Kidney (tissue), 14 donors: Measurements from ENCODE around the gene ATP11C. TPM values are rescaled to one million over a fixed set of nuclear protein-coding genes. Genes with fewer than 3 reads are reported as not detected.

ENCODE experiments used
- DNase-seq, 5 donors: peaks; one replicate each; pipeline ENCODE4 v3.0.0-alpha.2; 2013 to 2020
- FAIRE-seq: peaks from 2 replicates; lab custom pipeline; 2012; peaks lifted over from hg19 to GRCh38; lab: Jason Lieb, UNC
- H3K27ac ChIP-seq, 2 donors: one replicate each; pipeline ENCODE4 v1.7.0; 2013; ENCODE audit warnings: low read depth in 2 of 2, low read length in 2 of 2, inconsistent platforms in 1 of 2
- H3K27me3 ChIP-seq: one replicate; pipeline ENCODE4 v1.7.1; 2013; ENCODE audit warnings: low read length, inconsistent platforms; ENCODE audit not compliant: control insufficient read depth, insufficient read depth
- H3K36me3 ChIP-seq, 3 donors: one replicate each; pipeline versions ENCODE4 v1.7.0 to v1.7.1; 2013; ENCODE audit warnings: low read length in 3 of 3, control low read depth in 1 of 3, inconsistent platforms in 1 of 3; ENCODE audit not compliant: insufficient read depth in 3 of 3, control insufficient read depth in 2 of 3
- H3K4me1 ChIP-seq, 3 donors: one replicate each; pipeline versions ENCODE4 v1.7.0 to v1.7.1; 2013; ENCODE audit warnings: low read length in 3 of 3, inconsistent platforms in 1 of 3, low read depth in 1 of 3; ENCODE audit not compliant: control insufficient read depth in 2 of 3, insufficient read depth in 2 of 3
- H3K4me3 ChIP-seq, 3 donors: one replicate each; pipeline versions ENCODE4 v1.7.0 to v1.8.1; 2013; ENCODE audit warnings: low read length in 3 of 3, control low read depth in 1 of 3, inconsistent platforms in 1 of 3
- H3K9ac ChIP-seq, 3 donors: one replicate each; pipeline versions ENCODE4 v1.7.0 to v1.7.1; 2013; ENCODE audit warnings: low read length in 3 of 3, control low read depth in 1 of 3, inconsistent platforms in 1 of 3
- H3K9me3 ChIP-seq, 3 donors: one replicate each; pipeline versions ENCODE4 v1.7.0 to v1.7.1; 2013; ENCODE audit warnings: low read length in 3 of 3, control low read depth in 1 of 3, inconsistent platforms in 1 of 3; ENCODE audit not compliant: control insufficient read depth in 2 of 3, insufficient read depth in 1 of 3
- intact Hi-C: fragments of 100-400 bp; cut with DNase I; formaldehyde crosslinking; loops from one replicate; pipeline ENCODE4 v1.11.1; 2022
- polyA plus RNA-seq: library from polyadenylated mRNA; stranded (reverse); fragments of 350-450 nt; fragmentation: Illumina TruSeq; extraction: RNeasy Lipid Tissue Mini Kit (QIAGEN cat#74804); gene quantifications from one replicate; pipeline ENCODE4 v1.2.3, GENCODE V29; 2014; ENCODE audit warnings: low read depth, low replicate concordance; ENCODE audit not compliant: insufficient read depth
- total RNA-seq: library from RNA; stranded (reverse); fragmentation: NEBNext Ultra II Directional; extraction: Animal tissue kit (Norgen Biotek cat#: 25700); gene quantifications from one replicate; pipeline ENCODE4 v1.2.1, GENCODE V29; 2021
- TF ChIP-seq, protein P1 (sequence below): IDR thresholded peaks from 3 replicates; pipeline ENCODE4 v1.5.1; 2012; ENCODE audit warnings: mild to moderate bottlenecking, moderate library complexity, borderline replicate concordance; ENCODE audit not compliant: insufficient read depth; ENCODE audit errors: extremely low read depth
- donor health status: control.
- donor health status: control.
- donor health status: control.
- donor health status: control.
- donor health status: control.
- donor health status: DM: yes; HTN: yes; CAD: no.
- donor health status: Normal renal cell carcinoma (clear cell type).

ATP11C gene
- total and polyA plus RNA-seq, 2 donors from 2014 or later: 10.1 to 23.9 TPM

DNA sequence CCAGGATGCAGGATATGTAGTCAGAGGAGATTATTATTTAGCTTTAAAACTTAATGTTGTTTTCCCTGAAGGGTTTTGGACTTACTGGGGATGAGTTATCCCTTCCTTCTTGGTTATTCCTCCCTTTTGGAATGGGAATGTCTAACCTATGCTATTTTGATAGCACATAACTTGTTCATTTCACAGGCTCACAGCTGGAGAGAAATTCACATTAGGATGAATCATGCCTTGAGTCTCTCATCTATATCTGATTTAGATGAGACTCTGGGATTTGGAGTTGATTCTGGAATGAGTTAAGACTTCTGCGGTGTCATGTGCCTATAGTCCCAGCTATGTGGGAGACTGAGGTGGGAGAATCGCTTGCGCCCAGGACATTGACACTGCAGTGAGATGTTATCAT lies 81.1 kb downstream of the ATP11C start:
- Histone ChIP-seq H3K27ac (no peak overlapping the region), H3K4me1 (no peaks in the 10 kb centered on the region), H3K36me3 (no peaks in the 10 kb centered on the region), H3K9me3 (no peaks in the 10 kb centered on the region), H3K4me3 (no peak overlapping the region), H3K9ac (no peak overlapping the region), H3K27me3 (no peaks in the 10 kb centered on the region)
- DNase-seq (no peak), FAIRE-seq (no peak)
- intact Hi-C loops: no loop called here
- TF ChIP-seq, protein P1, sequence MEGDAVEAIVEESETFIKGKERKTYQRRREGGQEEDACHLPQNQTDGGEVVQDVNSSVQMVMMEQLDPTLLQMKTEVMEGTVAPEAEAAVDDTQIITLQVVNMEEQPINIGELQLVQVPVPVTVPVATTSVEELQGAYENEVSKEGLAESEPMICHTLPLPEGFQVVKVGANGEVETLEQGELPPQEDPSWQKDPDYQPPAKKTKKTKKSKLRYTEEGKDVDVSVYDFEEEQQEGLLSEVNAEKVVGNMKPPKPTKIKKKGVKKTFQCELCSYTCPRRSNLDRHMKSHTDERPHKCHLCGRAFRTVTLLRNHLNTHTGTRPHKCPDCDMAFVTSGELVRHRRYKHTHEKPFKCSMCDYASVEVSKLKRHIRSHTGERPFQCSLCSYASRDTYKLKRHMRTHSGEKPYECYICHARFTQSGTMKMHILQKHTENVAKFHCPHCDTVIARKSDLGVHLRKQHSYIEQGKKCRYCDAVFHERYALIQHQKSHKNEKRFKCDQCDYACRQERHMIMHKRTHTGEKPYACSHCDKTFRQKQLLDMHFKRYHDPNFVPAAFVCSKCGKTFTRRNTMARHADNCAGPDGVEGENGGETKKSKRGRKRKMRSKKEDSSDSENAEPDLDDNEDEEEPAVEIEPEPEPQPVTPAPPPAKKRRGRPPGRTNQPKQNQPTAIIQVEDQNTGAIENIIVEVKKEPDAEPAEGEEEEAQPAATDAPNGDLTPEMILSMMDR: no peak

DNA sequence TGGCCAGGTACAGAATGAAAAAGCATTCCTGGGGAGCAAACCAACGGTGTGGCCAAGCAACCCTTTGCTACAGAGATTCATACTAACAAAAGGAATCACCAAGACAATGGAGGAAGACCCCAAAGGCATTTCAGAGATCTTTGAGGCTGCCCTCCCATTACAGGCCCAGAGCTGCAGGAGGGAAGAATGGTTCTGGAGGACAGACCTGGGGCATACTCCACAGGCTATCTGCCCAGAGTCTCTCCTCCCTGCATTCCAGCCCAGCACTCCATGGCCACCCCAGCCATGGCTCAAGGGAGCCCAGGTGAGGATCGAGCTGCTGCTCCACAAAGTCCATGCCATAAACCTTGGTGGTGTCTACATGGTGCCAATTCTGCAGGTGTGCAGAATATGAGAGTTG lies 81.9 kb downstream of the ATP11C start:
- H3K36me3 ChIP-seq: no peaks in the 10 kb centered on the region
- TF ChIP-seq, protein P1: no peak
- no peak overlapping the region for H3K9ac ChIP-seq
- no peak overlapping the region for H3K4me3 ChIP-seq
- FAIRE-seq: no peak
- H3K9me3 ChIP-seq: no peaks in the 10 kb centered on the region
- H3K27ac ChIP-seq: no peak overlapping the region
- no peaks in the 10 kb centered on the region for H3K27me3 ChIP-seq
- intact Hi-C loops: no loop called here
- H3K4me1 ChIP-seq: no peaks in the 10 kb centered on the region
- DNase-seq: no peak

DNA sequence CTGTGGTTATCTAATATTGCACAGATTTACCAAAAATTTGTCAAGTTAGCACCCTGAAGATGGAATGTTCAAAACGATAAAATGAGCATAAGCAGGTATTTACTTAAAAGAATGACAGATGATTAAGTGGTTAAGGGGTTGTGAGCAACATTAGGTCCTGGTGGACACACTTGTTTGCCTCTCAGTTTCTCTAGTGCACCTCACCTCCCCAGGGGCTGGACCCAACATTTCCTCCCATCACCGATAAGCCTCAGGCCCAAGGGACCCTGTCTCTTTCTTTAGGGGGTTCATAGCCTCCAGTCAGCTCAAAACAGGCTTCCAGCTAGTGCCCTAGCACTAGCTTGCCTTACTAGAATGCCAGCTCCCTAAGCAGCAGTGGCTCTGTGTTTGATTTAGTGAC lies 88.0 kb downstream of the ATP11C start:
- intact Hi-C loops: no loop called here
- H3K27ac ChIP-seq: no peak overlapping the region
- FAIRE-seq: no peak

More for the DNA sequence above, 88.0 kb downstream of the ATP11C start:
- no peaks in the 10 kb centered on the region for H3K4me1 ChIP-seq
- no peaks in the 10 kb centered on the region for H3K27me3 ChIP-seq
- no peaks in the 10 kb centered on the region for H3K9me3 ChIP-seq
- TF ChIP-seq, protein P1: no peak
- H3K36me3 ChIP-seq: no peaks in the 10 kb centered on the region
- H3K4me3 ChIP-seq: no peak overlapping the region
- no peak overlapping the region for H3K9ac ChIP-seq
- DNase-seq: no peak
